ENCODE measurements around the gene OCLN. TPM values are rescaled to one million over a fixed set of nuclear protein-coding genes. Genes with fewer than 3 reads are reported as not detected.

Gene OCLN
- total and polyA plus RNA-seq, 2 experiments from 2014 or later = 14.3 to 61.6 TPM

DNA sequence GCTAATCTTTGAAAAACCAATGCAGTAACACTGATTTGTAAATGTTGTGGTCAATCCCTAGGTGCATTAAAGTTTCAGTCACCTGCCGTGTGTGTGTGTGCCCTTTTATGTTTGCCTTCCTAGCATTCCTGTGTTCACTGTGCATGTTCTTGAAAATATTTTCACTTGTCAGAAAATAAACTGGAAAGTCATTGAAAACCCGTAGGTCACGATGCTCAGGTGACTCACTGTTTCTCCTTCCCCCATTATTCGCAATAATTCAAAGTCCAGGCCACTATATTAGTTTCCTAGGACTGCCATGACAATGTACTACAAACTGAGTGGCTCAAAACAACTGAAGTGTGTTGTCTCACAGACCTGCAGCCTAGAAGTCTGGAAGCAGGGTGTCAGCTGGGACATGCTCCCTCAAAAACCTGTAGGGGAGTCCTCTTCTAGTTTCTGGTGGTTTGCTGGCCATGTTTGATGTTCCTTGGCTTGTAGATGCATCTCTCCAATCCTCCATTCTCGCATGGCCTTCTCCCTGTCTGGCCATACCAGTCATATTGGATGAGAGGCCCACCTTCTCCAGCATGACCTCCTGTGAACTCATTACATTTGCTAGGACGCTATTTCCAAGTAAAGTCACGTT, 48.3 kb upstream of the OCLN start (continued):
- TF ChIP-seq, protein P1, sequence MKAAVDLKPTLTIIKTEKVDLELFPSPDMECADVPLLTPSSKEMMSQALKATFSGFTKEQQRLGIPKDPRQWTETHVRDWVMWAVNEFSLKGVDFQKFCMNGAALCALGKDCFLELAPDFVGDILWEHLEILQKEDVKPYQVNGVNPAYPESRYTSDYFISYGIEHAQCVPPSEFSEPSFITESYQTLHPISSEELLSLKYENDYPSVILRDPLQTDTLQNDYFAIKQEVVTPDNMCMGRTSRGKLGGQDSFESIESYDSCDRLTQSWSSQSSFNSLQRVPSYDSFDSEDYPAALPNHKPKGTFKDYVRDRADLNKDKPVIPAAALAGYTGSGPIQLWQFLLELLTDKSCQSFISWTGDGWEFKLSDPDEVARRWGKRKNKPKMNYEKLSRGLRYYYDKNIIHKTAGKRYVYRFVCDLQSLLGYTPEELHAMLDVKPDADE (IDR thresholded peaks at IDR 0.05) = no peak
- TF ChIP-seq, protein P2, sequence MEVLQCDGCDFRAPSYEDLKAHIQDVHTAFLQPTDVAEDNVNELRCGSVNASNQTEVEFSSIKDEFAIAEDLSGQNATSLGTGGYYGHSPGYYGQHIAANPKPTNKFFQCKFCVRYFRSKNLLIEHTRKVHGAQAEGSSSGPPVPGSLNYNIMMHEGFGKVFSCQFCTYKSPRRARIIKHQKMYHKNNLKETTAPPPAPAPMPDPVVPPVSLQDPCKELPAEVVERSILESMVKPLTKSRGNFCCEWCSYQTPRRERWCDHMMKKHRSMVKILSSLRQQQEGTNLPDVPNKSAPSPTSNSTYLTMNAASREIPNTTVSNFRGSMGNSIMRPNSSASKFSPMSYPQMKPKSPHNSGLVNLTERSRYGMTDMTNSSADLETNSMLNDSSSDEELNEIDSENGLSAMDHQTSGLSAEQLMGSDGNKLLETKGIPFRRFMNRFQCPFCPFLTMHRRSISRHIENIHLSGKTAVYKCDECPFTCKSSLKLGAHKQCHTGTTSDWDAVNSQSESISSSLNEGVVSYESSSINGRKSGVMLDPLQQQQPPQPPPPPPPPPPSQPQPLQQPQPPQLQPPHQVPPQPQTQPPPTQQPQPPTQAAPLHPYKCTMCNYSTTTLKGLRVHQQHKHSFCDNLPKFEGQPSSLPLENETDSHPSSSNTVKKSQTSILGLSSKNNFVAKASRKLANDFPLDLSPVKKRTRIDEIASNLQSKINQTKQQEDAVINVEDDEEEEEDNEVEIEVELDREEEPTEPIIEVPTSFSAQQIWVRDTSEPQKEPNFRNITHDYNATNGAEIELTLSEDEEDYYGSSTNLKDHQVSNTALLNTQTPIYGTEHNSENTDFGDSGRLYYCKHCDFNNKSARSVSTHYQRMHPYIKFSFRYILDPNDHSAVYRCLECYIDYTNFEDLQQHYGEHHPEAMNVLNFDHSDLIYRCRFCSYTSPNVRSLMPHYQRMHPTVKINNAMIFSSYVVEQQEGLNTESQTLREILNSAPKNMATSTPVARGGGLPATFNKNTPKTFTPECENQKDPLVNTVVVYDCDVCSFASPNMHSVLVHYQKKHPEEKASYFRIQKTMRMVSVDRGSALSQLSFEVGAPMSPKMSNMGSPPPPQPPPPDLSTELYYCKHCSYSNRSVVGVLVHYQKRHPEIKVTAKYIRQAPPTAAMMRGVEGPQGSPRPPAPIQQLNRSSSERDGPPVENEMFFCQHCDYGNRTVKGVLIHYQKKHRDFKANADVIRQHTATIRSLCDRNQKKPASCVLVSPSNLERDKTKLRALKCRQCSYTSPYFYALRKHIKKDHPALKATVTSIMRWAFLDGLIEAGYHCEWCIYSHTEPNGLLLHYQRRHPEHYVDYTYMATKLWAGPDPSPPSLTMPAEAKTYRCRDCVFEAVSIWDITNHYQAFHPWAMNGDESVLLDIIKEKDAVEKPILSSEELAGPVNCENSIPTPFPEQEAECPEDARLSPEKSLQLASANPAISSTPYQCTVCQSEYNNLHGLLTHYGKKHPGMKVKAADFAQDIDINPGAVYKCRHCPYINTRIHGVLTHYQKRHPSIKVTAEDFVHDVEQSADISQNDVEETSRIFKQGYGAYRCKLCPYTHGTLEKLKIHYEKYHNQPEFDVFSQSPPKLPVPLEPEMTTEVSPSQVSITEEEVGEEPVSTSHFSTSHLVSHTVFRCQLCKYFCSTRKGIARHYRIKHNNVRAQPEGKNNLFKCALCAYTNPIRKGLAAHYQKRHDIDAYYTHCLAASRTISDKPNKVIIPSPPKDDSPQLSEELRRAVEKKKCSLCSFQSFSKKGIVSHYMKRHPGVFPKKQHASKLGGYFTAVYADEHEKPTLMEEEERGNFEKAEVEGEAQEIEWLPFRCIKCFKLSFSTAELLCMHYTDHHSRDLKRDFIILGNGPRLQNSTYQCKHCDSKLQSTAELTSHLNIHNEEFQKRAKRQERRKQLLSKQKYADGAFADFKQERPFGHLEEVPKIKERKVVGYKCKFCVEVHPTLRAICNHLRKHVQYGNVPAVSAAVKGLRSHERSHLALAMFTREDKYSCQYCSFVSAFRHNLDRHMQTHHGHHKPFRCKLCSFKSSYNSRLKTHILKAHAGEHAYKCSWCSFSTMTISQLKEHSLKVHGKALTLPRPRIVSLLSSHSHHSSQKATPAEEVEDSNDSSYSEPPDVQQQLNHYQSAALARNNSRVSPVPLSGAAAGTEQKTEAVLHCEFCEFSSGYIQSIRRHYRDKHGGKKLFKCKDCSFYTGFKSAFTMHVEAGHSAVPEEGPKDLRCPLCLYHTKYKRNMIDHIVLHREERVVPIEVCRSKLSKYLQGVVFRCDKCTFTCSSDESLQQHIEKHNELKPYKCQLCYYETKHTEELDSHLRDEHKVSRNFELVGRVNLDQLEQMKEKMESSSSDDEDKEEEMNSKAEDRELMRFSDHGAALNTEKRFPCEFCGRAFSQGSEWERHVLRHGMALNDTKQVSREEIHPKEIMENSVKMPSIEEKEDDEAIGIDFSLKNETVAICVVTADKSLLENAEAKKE (CRISPR knock-in tag; IDR thresholded peaks at IDR 0.05) = no peak
- no peak for TF ChIP-seq JUNB (IDR thresholded peaks at IDR 0.05; ENCODE audit: unreplicated experiment)
- TF ChIP-seq ZNF331 (CRISPR knock-in tag; IDR thresholded peaks at IDR 0.05; ENCODE audit: low read depth) = no peak

DNA sequence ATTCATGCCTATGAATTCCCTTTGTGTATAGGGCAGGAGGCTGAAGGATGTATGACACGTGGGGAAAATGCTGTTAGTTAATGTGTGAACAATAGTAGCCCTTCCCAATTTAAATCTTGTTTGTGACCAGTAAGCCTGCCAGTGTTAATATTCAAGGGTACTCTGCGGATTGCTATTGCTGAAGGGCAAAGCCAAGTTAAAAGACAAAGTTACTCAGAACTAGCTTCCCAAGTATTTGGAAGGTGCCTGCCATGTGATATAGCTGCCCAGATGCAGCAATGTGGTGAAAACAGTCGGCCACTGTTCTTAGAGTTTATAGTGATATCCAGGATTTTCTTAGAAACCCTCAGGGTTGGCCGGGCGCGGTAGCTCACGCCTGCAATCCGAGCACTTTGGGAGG, 43.1 kb upstream of the OCLN start:
- Histone ChIP-seq H3K4me2 (no peak overlapping the region), H3K4me1 (ENCODE audit: insufficient read depth) (no peaks in the 10 kb centered on the region), H3K27me3 (ENCODE audit: insufficient read depth) (no peaks in the 10 kb centered on the region), H3K27ac (ENCODE audit: low read depth) (no peak overlapping the region), H2AFZ (peak overlapping the region; percentile 74; the same call in 1 of the 2 replicates), H3K79me2 (replicated peaks; ENCODE audit: insufficient read depth) (no peaks in the 10 kb centered on the region), H3K36me3 (ENCODE audit: insufficient read depth) (no peaks in the 10 kb centered on the region), H3F3A (replicated peaks; ENCODE audit: low read depth) (no peaks in the 10 kb centered on the region), H3K9me2 (ENCODE audit: insufficient read depth) (no peaks in the 10 kb centered on the region), H3K4me3 (no peak overlapping the region), H4K20me1 (replicated peaks; ENCODE audit: insufficient read depth) (no peaks in the 10 kb centered on the region)
- H3K9me3 Mint-ChIP-seq = no peaks in the 10 kb centered on the region
- DNase-seq (ENCODE audit: low spot score) (no peak), ATAC-seq (no peak)
- H3K4me3 Mint-ChIP-seq = no peak overlapping the region
- H3K27me3 Mint-ChIP-seq (ENCODE audit: insufficient read depth, low read depth, poor library complexity) = peaks cover 2% of the 10 kb centered on the region
- H3K27ac Mint-ChIP-seq = no peak overlapping the region
- H3K36me3 Mint-ChIP-seq (ENCODE audit: low read depth) = no peaks in the 10 kb centered on the region
- H3K4me1 Mint-ChIP-seq = no peaks in the 10 kb centered on the region
- TF ChIP-seq, protein P2 (CRISPR knock-in tag; IDR thresholded peaks at IDR 0.05) = no peak
- TF ChIP-seq, protein P3, sequence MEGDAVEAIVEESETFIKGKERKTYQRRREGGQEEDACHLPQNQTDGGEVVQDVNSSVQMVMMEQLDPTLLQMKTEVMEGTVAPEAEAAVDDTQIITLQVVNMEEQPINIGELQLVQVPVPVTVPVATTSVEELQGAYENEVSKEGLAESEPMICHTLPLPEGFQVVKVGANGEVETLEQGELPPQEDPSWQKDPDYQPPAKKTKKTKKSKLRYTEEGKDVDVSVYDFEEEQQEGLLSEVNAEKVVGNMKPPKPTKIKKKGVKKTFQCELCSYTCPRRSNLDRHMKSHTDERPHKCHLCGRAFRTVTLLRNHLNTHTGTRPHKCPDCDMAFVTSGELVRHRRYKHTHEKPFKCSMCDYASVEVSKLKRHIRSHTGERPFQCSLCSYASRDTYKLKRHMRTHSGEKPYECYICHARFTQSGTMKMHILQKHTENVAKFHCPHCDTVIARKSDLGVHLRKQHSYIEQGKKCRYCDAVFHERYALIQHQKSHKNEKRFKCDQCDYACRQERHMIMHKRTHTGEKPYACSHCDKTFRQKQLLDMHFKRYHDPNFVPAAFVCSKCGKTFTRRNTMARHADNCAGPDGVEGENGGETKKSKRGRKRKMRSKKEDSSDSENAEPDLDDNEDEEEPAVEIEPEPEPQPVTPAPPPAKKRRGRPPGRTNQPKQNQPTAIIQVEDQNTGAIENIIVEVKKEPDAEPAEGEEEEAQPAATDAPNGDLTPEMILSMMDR (conservative IDR thresholded peaks at IDR 0.05; ENCODE audit: low read depth in 2 of 2) = no peak
- no peak for TF ChIP-seq POLR2AphosphoS5 (IDR thresholded peaks at IDR 0.05; ENCODE audit: low read depth)
- no peak for TF ChIP-seq JUNB (IDR thresholded peaks at IDR 0.05; ENCODE audit: unreplicated experiment)

Measured in GM23338 (cell line).